SK-N-SH treated with all-trans-retinoic acid at 6 μM for 48 hours (cell line): ENCODE results near the gene KLHDC10.

ENCODE experiments used
- ATAC-seq: fragments of 200-7000 bp; cut with Tn5 transposase; 3 replicates; pipeline ENCODE4 v1.9.1; 2020; ENCODE audit warnings: mild to moderate bottlenecking, moderate library complexity
- ARNTL ChIP-seq: fragments of 450-650 bp; formaldehyde crosslinking; IDR thresholded peaks from 2 replicates; pipeline ENCODE4 v1.5.0; 2020; ENCODE audit warnings: low read depth, mild to moderate bottlenecking, moderate library complexity, borderline replicate concordance
- BACH2 ChIP-seq: fragments of 250-450 bp; sonication (Bioruptor Pico); IDR thresholded peaks from 2 replicates; pipeline ENCODE4 v1.9.0; 2021; ENCODE audit warnings: mild to moderate bottlenecking, borderline replicate concordance
- CSDC2 ChIP-seq: fragments of 250-450 bp; sonication (Bioruptor Pico); IDR thresholded peaks from 2 replicates; pipeline ENCODE4 v1.5.0; 2020; ENCODE audit warnings: mild to moderate bottlenecking, moderate library complexity
- ESRRG ChIP-seq: fragments of 250-450 bp; sonication (Bioruptor Pico); IDR thresholded peaks from 2 replicates; pipeline ENCODE4 v1.6.1; 2021; ENCODE audit warnings: mild to moderate bottlenecking
- GLIS3 ChIP-seq: fragments of 250-450 bp; sonication (Bioruptor Pico); IDR thresholded peaks from 2 replicates; pipeline ENCODE4 v1.5.0; 2020; ENCODE audit warnings: mild to moderate bottlenecking, moderate library complexity
- OSR1 ChIP-seq: fragments of 250-450 bp; sonication (Bioruptor Pico); IDR thresholded peaks from 2 replicates; pipeline ENCODE4 v1.8.0; 2022; ENCODE audit warnings: moderate library complexity, mild to moderate bottlenecking, inconsistent platforms
- PPARA ChIP-seq: fragments of 250-450 bp; sonication (Bioruptor Pico); IDR thresholded peaks from 2 replicates; pipeline ENCODE4 v1.5.0; 2020; ENCODE audit warnings: mild to moderate bottlenecking, borderline replicate concordance
- SNAI2 ChIP-seq: fragments of 250-450 bp; sonication (Bioruptor Pico); IDR thresholded peaks from 2 replicates; pipeline ENCODE4 v1.5.0; 2020; ENCODE audit warnings: mild to moderate bottlenecking, moderate library complexity
- TCF4 ChIP-seq: fragments of 250-450 bp; sonication (Bioruptor Pico); IDR thresholded peaks from 2 replicates; pipeline ENCODE4 v1.8.0; 2021; ENCODE audit warnings: mild to moderate bottlenecking, moderate library complexity, borderline replicate concordance
- ZC3H10 ChIP-seq: fragments of 250-450 bp; sonication (Bioruptor Pico); IDR thresholded peaks from 2 replicates; pipeline ENCODE4 v1.5.1; 2021; ENCODE audit warnings: mild to moderate bottlenecking, moderate library complexity
- ZFP30 ChIP-seq: fragments of 450-650 bp; formaldehyde crosslinking; IDR thresholded peaks from 2 replicates; pipeline ENCODE4 v1.5.0; 2022; ENCODE audit warnings: mild to moderate bottlenecking, moderate library complexity
- ZNF70 ChIP-seq: fragments of 450-650 bp; formaldehyde crosslinking; IDR thresholded peaks from 2 replicates; pipeline ENCODE4 v1.5.0; 2020; ENCODE audit warnings: mild to moderate bottlenecking, moderate library complexity
- ZNF8 ChIP-seq: fragments of 450-650 bp; formaldehyde crosslinking; IDR thresholded peaks from 2 replicates; pipeline ENCODE4 v1.5.0; 2020; ENCODE audit warnings: mild to moderate bottlenecking, moderate library complexity
- TF ChIP-seq, protein P1 (sequence below): fragments of 250-450 bp; sonication (Bioruptor Pico); IDR thresholded peaks from 2 replicates; pipeline ENCODE4 v1.8.0; 2021; ENCODE audit warnings: low read depth, mild to moderate bottlenecking, moderate library complexity, borderline replicate concordance
- TF ChIP-seq, protein P2 (sequence below): fragments of 250-450 bp; sonication (Bioruptor Pico); IDR thresholded peaks from 2 replicates; pipeline ENCODE4 v1.8.0; 2020; ENCODE audit warnings: mild to moderate bottlenecking, moderate library complexity, borderline replicate concordance
- TF ChIP-seq, protein P3 (sequence below): fragments of 250-450 bp; sonication (Bioruptor Pico); IDR thresholded peaks from 2 replicates; pipeline ENCODE4 v1.5.0; 2020; ENCODE audit warnings: mild to moderate bottlenecking, moderate library complexity
- TF ChIP-seq, protein P4 (sequence below): fragments of 250-450 bp; sonication (Bioruptor Pico); IDR thresholded peaks from 2 replicates; pipeline ENCODE4 v1.5.1; 2020; ENCODE audit warnings: low read depth, mild to moderate bottlenecking, moderate library complexity

The KLHDC10 gene

DNA sequence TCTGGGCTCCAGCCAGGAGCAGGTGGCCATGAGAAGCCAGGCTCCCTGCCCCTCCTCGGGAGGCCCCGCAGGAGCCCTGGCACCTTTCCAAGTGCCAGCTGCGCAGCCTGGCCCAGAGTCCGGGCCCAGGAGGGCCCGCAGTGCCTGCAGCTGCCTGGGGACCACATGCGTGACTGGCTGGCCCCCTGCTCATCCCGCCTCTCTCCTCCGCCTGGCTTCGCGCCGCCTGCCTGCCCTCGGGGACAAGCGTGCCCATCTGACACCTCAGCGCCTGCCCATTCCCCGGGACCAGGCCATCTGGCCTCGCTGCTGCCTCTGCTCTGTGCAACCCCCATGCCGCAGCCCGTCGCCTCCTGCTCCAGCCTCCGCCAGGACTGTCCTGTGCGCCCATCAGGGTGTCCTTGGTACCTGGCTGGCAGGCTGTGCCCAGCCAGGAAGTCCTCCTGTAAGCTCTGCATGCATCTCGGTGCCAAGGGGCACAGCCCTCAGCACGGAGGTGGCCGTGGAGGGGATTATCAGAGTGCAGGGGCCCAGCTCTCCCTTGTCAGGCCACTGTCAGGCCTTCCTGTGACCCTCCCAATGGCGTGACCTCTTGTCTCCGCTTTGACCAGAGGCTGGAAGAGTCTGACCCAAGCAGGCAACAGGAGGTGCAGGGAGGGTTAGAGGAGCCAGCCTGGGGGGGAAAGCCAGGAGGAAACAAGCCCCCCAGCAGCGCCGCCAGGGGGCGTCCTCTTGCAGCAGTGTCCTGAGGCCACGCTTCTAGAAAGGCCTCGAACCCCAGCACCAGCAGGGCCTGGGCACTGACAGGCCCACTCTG, 84.4 kb downstream of the KLHDC10 start:
- peak; percentile 59 for ATAC-seq

DNA sequence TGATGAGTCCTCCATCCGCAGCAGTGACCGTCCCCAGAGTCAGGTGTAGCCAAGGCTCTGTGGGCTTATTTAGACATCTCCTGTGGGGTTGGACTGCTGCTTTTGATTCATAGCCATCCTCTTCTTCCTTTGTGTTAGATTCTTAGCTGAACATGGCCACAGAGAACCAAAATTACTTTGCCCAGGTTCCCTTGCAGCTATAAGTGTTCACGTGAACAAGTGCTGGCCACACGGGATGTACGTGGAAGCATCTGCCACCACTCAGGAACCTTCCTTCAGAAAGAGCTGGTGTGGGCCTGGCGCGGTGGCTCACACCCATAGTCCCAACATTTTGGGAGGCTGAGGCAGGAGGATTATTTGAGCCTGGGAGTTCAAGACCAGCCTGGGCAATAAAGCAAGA, 85.8 kb downstream of the KLHDC10 start:
- TF ChIP-seq, protein P1, sequence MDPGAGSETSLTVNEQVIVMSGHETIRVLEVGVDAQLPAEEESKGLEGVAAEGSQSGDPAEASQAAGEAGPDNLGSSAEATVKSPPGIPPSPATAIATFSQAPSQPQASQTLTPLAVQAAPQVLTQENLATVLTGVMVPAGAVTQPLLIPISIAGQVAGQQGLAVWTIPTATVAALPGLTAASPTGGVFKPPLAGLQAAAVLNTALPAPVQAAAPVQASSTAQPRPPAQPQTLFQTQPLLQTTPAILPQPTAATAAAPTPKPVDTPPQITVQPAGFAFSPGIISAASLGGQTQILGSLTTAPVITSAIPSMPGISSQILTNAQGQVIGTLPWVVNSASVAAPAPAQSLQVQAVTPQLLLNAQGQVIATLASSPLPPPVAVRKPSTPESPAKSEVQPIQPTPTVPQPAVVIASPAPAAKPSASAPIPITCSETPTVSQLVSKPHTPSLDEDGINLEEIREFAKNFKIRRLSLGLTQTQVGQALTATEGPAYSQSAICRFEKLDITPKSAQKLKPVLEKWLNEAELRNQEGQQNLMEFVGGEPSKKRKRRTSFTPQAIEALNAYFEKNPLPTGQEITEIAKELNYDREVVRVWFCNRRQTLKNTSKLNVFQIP (CRISPR knock-in tag) = no peak
- TF ChIP-seq SNAI2 (CRISPR knock-in tag) = no peak
- TF ChIP-seq, protein P2, sequence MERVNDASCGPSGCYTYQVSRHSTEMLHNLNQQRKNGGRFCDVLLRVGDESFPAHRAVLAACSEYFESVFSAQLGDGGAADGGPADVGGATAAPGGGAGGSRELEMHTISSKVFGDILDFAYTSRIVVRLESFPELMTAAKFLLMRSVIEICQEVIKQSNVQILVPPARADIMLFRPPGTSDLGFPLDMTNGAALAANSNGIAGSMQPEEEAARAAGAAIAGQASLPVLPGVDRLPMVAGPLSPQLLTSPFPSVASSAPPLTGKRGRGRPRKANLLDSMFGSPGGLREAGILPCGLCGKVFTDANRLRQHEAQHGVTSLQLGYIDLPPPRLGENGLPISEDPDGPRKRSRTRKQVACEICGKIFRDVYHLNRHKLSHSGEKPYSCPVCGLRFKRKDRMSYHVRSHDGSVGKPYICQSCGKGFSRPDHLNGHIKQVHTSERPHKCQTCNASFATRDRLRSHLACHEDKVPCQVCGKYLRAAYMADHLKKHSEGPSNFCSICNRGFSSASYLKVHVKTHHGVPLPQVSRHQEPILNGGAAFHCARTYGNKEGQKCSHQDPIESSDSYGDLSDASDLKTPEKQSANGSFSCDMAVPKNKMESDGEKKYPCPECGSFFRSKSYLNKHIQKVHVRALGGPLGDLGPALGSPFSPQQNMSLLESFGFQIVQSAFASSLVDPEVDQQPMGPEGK (CRISPR knock-in tag) = no peak
- TF ChIP-seq PPARA (CRISPR knock-in tag) = no peak
- TF ChIP-seq ZFP30 (CRISPR knock-in tag) = no peak
- TF ChIP-seq BACH2 (CRISPR knock-in tag) = no peak
- no peak for TF ChIP-seq GLIS3 (CRISPR knock-in tag)
- ATAC-seq = no peak

More for the DNA sequence above, 84.4 kb downstream of the KLHDC10 start:
- TF ChIP-seq ZC3H10 (CRISPR knock-in tag) (no peak), ARNTL (CRISPR knock-in tag) (no peak), SNAI2 (CRISPR knock-in tag) (peak; percentile 57; the same call in 1 of the 2 replicates), TCF4 (CRISPR knock-in tag) (peak; percentile 81; the same call in 1 of the 2 replicates), ESRRG (CRISPR knock-in tag) (no peak), ZNF70 (CRISPR knock-in tag) (peak; percentile 46; the same call in 1 of the 2 replicates)
- TF ChIP-seq, protein P3, sequence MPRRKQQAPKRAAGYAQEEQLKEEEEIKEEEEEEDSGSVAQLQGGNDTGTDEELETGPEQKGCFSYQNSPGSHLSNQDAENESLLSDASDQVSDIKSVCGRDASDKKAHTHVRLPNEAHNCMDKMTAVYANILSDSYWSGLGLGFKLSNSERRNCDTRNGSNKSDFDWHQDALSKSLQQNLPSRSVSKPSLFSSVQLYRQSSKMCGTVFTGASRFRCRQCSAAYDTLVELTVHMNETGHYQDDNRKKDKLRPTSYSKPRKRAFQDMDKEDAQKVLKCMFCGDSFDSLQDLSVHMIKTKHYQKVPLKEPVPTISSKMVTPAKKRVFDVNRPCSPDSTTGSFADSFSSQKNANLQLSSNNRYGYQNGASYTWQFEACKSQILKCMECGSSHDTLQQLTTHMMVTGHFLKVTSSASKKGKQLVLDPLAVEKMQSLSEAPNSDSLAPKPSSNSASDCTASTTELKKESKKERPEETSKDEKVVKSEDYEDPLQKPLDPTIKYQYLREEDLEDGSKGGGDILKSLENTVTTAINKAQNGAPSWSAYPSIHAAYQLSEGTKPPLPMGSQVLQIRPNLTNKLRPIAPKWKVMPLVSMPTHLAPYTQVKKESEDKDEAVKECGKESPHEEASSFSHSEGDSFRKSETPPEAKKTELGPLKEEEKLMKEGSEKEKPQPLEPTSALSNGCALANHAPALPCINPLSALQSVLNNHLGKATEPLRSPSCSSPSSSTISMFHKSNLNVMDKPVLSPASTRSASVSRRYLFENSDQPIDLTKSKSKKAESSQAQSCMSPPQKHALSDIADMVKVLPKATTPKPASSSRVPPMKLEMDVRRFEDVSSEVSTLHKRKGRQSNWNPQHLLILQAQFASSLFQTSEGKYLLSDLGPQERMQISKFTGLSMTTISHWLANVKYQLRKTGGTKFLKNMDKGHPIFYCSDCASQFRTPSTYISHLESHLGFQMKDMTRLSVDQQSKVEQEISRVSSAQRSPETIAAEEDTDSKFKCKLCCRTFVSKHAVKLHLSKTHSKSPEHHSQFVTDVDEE = peak; percentile 83; the same call in 1 of the 2 replicates

DNA sequence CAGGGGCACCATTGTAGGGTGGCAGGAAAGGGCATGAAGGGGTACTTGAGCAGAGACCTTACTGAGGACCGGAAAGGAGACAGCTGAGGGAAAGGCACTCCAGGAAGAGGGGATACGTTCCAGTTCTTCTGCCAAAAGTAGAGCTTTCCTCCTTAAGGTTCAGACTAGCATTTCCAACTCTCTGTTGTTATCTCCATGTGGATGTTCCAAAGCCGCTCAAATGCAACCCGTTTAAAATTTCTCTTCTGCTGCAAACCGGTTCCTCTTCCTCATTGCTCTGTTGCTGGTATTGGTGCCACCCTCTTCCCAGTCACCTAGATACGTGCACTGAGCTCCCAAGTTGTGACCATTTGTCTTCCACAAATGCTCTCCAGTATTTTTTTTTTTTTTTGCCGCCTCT, 87.4 kb downstream of the KLHDC10 start:
- ATAC-seq = no peak
- TF ChIP-seq, protein P4, sequence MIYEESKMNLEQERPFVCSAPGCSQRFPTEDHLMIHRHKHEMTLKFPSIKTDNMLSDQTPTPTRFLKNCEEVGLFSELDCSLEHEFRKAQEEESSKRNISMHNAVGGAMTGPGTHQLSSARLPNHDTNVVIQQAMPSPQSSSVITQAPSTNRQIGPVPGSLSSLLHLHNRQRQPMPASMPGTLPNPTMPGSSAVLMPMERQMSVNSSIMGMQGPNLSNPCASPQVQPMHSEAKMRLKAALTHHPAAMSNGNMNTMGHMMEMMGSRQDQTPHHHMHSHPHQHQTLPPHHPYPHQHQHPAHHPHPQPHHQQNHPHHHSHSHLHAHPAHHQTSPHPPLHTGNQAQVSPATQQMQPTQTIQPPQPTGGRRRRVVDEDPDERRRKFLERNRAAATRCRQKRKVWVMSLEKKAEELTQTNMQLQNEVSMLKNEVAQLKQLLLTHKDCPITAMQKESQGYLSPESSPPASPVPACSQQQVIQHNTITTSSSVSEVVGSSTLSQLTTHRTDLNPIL = no peak
- TF ChIP-seq ZNF70 (CRISPR knock-in tag) (no peak), OSR1 (CRISPR knock-in tag) (no peak), GLIS3 (CRISPR knock-in tag) (no peak), CSDC2 (CRISPR knock-in tag) (no peak), PPARA (CRISPR knock-in tag) (no peak), ZNF8 (CRISPR knock-in tag) (no peak), TCF4 (CRISPR knock-in tag) (no peak), ESRRG (CRISPR knock-in tag) (no peak)
- TF ChIP-seq, protein P3 = no peak
